NOMO-1 treated with dmso at 0.1 percent for 144 hours (cell line): Measurements from ENCODE around the gene CLBA1.

Experiments used
- DNase-seq: peaks from one replicate; lab custom pipeline; 2025; ENCODE audit not compliant: unreplicated experiment; lab: John Stamatoyannopoulos, UW

The CLBA1 gene

DNA sequence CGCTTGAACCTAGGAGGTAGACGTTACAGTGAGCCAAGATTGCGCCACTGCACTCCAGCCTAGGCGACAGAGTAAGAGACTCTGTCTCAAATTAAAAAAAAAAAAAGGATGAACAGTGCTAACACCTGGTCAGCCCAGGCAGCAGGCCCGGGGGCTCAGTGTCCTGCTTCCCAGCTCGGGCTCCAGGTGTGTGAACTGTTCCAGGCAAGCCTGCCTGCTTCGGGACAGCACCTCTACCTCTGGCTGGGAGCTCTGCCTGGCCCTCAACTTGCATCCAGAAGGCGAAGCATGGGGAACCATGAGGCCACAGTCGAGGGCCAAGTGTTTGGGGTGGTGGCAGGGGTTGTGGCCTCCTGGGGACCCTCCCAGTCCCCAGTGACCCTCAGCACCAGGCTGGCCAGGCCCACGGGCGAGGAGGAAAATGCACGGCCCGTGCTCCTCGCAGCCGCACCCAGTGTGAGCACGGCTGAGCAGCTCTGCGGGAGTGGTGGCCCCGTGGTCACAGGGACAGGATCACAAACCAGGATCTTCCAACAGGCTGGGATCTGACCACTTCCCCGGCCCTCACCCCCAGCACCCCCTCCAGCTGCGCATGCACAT lies 19.8 kb downstream of the CLBA1 start:
- no peak for DNase-seq

DNA sequence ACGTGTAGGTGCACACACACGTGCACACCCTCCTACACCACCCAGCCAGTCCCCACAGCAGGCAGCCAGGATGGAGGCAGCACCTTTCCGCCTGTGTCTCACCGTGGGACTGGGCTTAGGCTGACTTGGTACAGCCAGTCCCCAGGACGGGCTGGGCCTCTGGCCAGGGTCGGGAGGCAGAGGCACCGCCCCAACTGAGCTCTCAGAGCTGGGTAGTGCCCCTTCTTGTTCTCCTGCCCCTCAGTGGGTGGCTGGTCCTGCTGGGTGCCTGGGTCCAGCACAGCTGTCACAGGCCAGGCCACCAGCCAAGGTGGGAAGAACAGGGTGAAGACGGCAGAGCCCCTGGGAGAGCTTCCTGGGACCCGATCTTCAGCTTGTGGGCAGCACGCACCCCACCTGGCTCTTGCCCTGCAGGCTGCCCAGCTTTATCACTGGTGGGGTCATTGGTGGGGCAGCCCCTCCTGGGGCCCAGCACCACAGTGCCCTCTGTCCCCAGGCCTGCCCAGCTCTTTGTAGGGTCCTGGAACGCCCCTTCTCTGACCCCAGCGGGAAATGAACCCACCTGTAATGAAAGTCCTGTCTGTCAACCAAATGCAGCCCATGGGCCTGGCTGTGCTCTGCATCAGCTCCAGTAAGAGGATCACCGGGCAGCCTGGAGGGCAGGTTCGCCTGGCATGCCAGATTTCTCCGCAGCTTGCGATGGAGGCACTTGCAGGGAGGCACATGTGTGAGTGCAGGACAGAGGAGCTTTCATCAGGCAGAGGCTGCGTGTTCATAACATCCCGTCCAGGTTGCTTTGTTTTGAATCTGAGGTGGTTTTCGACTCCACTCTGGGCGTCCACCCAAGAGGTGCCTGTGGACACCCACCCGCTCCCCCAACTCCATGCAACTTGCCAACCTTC lies 20.6 kb downstream of the CLBA1 start:
- no peak for DNase-seq

GRCh38 chr14:105006831-105007592 lies 21.4 kb downstream of the CLBA1 start:
- DNase-seq = no peak

GRCh38 chr14:105007593-105008264 lies 22.1 kb downstream of the CLBA1 start:
- DNase-seq = no peak

DNA sequence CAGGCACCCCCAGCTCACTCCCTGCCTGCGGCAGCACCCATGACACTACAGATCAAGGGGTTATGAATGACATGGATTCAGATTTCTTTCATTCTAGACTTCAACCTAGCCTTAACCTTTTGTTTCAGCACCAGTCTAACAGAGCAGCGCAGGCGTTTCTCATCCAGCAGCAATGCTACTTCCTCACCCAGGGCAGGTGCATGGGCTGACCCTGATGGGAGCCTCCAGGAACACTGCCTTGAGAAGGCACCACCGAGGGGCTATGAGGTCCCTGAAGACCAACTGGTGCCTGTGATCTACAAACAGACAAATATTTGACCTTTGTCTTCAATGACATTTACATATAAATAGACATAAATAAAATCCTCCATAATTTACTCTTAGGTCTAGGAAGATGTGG lies 24.5 kb downstream of the CLBA1 start:
- DNase-seq = no peak

GRCh38 chr14:105010891-105011291 lies 25.3 kb downstream of the CLBA1 start:
- no peak for DNase-seq

GRCh38 chr14:105011312-105011990 lies 25.9 kb downstream of the CLBA1 start:
- DNase-seq = no peak

DNA sequence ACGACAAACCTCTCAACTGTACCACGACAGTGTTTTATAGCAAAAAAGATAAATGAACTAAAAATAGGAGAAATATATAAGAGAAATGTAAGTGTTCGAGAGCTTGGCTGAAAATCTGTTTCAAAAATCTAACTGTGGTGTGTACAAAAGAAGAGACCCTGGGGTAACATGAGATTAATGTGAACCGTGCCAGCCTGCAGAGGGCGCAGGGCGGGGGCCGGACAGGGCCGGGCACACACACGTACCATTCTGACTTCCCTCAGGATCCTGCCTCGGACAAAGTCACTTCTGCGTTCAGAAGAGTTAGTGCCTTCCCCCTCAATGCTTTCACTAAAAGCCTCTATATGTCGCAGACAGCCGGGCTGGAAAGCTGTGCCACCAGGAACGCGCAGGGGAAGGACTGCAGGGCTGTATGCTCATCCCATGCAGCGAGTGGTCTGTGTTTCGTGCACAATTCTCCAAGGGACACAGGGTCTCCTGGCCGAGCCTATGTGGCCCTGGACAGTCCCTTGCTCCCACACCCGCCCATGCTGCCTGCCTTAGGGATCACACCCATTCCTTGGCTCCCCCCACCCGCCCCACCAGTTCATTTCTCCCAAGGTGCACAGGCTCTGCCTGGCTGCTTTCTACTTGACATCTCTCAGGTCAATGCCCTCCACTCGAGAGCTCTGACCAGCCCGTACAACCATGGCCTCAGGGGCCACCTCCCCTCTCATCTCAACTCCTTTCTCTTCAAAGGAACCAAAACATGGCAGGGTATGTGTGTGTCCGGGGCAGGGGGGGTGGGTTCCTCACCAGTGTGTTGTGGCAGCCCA lies 26.8 kb downstream of the CLBA1 start:
- no peak for DNase-seq

GRCh38 chr14:105013150-105013785 lies 27.7 kb downstream of the CLBA1 start:
- no peak for DNase-seq

DNA sequence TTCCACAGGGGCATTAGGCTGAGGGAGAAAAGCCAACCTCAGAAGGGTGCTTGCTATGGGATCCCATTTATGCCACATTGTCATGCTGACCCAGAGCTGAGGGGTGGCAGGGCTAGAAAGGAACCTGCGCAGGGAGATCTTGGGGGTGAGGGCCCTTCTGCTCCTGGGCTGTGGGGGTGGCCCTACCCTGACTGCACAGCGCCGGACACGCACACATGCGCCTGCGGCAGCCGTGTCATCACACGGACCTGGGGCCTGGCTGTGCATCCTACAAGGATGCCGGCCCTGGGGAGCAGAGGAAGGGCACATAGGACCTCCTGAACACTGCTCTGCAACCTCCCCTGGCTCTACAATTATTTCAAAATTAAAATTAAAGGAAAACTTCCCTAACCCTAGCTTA lies 28.4 kb downstream of the CLBA1 start:
- DNase-seq = no peak

DNA sequence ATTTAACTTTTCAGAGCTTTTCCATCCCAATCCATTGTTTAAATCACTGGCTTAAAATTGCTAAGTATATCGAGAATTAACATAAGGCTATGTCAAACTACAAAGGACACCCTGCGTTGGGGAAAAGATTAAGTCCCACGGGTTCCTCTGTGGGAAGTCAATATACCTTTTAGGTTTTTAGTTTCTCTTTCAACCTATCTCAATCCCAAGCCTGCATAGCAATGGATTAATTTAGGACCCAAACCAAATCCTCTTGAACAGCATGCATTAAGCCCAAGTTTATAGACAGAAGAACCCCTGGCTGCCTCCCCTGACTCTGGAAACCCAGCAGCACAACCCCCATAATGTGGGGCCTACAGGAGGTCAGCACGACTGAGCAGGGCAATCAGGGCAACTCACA lies 29.0 kb downstream of the CLBA1 start:
- no peak for DNase-seq

DNA sequence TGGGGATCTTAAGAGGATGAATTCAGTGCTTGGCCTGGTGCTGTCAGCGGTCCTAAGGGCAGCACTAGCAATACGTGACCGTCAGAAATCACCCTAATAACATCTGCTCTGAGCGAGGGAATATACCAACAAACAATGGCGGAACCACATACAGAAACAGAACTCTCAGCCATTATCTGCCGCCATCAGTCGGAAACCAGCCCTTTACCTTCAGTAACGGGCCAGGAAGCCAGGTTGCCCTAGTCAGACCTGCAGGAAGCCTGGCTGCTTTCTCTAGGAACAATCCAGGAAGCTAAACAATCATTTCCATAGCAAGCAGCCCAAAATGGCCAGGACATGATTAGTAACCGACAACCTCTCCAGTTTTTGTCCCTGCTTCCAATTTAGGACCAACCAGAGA lies 29.7 kb downstream of the CLBA1 start:
- no peak for DNase-seq

DNA sequence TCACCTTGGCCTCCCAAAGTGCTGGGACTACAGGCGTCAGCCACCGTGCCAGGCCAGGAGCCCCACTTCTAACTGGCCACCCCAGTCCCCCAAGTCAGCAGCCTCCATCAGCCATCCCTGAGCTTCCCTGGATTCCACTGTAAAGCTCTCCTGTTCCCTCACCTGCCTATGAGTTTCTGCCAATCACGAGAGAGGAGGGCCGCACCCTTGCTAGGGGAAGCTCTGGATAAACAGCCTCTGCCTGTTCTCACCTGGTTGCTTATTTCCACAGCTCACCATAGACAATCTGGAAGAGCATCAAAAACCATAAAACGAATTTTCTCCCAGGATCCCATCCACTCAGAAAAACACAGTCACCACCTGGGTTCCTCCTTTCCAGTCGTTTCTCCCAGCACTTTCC lies 30.3 kb downstream of the CLBA1 start:
- no peak for DNase-seq

- no peak for DNase-seq
Measured at GRCh38 chr14:105018414-105018813, 32.8 kb downstream of the CLBA1 start.

- DNase-seq = no peak
Measured at GRCh38 chr14:105019861-105020814, 34.5 kb downstream of the CLBA1 start.

GRCh38 chr14:105020815-105021655 lies 35.4 kb downstream of the CLBA1 start, which contains the start of gene CDCA4:
CDCA4 (minus strand) TSS chr14:105021083; CDS start chr14:105011929, 9,154 bp downstream.
- DNase-seq = peak; percentile 97

- peak; percentile 25 for DNase-seq
Measured at GRCh38 chr14:105021656-105022275, 36.2 kb downstream of the CLBA1 start.
